Mononuclear cell (primary cell): ENCODE measurements around the gene PAIP1. TPM values are rescaled to one million over a fixed set of nuclear protein-coding genes. Genes with fewer than 3 reads are reported as not detected.
"Not testable (repeated sequence)": the region's sequence is repeated elsewhere in the genome, so short reads cannot be mapped to it uniquely, and the experiment has no call there.

Experiments used
- H3K27me3 ChIP-seq: 2 replicates; pipeline ENCODE4 v1.6.0; 2011; ENCODE audit warnings: low read length, control low read depth; ENCODE audit not compliant: insufficient read depth
- H3K4me1 ChIP-seq: 2 replicates; pipeline ENCODE4 v1.5.1; 2011; ENCODE audit warnings: mild to moderate bottlenecking, low read length, control low read depth; ENCODE audit not compliant: insufficient read depth
- H3K4me3 ChIP-seq: 2 replicates; pipeline ENCODE4 v1.5.1; 2011; ENCODE audit warnings: mild to moderate bottlenecking, low read length, moderate library complexity
- H3K9me3 ChIP-seq: 2 replicates; pipeline ENCODE4 v1.5.1; 2011; ENCODE audit warnings: low read depth, mild to moderate bottlenecking, control low read depth, low read length
- total RNA-seq: library from RNA; depleted of rRNA; stranded (reverse); fragments of >200 nt; gene quantifications from one replicate; pipeline ENCODE4 v1.2.3, GENCODE V29; 2012

PAIP1 gene
- 65.0 TPM for total RNA-seq

DNA sequence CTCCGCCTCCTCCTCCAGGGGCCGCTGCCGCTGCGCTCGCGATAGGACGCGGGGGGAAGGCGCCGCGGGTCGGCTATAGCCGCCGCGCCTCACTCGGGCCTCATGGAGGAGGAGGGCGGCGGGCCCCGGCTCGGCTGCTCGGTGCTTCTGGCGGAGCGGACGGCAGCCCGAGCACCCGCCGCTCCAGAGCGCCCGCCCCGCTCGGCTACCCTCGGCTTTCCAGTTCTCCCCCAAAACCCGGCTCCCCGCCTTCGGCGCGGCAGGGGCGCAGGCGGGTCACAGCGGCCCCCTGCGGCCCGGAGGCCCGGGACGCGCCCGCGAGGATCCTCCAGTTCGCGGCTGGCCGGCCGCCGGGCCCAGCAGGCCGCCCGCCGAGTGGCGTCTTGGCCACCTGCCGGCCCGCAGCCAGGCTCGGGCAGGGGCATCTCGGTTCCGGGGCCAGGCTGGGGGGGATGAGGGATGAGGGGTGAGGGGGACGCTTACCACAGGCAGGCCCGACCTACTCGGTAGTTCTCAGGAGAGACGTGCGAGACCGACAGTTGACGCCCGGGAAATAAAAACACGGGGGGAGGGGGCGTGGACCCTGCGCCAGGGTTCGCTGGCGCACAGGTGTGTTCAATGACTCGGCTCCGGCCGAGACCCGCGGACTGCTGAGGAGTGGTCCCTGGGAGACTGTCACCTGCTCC is at the start of gene PAIP1:
Gene PAIP1, minus strand, starts transcription at position 221 of the 686 bp plus-strand sequence. CDS start 231 bp downstream, outside the sequence.
- Histone ChIP-seq H3K9me3 (no peaks in the 10 kb centered on the region), H3K27me3 (no peaks in the 10 kb centered on the region), H3K4me1 (peaks cover 25% of the 10 kb centered on the region), H3K4me3 (peak within 1 kb of the TSS; percentile 64)

GRCh38 chr5:43606351-43606750 is 49.5 kb upstream of the PAIP1 start:
- Histone ChIP-seq H3K4me3 (no peak overlapping the region), H3K4me1 (peaks cover 20% of the 10 kb centered on the region), H3K9me3 (no peaks in the 10 kb centered on the region), H3K27me3 (no peaks in the 10 kb centered on the region)

- no peaks in the 10 kb centered on the region for H3K9me3 ChIP-seq
- H3K4me1 ChIP-seq = peaks cover 20% of the 10 kb centered on the region
- no peaks in the 10 kb centered on the region for H3K27me3 ChIP-seq
- H3K4me3 ChIP-seq = no peak overlapping the region
These were observed 47.8 kb upstream of the PAIP1 start for GRCh38 chr5:43604699-43605098.

DNA sequence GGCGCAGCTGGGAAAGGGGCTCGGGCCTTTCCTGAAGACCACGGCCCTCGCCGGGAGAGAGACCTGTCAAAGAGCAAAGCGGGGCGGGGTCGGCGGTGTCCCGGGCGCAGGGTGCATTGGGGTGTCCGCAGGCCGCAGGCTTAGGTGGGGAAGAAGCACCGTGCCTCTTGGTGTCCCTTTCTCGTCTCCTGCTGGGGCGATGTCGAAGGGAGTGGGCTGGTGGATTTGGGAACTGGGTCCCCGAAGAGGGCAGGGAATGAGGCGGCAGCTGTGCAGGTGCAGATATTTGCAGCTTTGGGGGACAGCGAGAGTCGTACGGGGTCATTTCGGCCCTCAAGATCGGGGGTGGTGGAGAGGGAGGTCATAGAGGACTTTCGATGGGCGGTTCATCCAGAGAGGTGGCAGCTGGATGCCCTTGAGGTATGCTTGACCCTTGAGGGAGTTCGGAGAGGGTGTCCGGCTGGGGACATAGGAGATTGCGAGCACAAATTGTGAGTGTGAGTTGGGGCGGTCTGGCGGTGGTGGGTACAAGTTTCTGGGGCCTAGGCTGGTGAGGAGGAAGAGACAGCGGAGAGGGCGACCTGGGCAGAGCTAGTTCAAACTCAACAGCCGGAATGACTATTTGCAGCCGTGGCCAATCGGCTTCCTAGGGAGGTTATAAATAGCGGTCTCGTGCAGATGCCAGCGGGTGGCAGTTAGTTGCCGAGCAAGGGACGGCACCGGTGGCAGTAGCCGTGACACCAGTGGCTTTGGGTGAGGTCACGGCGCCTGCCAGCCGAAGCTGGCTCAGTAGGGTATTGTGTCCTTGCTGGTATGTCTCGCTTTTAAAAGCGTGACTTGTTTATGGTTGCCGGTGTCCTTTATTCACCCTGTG is 46.7 kb upstream of the PAIP1 start:
- Histone ChIP-seq H3K4me1 (peaks cover 20% of the 10 kb centered on the region), H3K27me3 (no peaks in the 10 kb centered on the region), H3K9me3 (no peaks in the 10 kb centered on the region), H3K4me3 (peak overlapping the region; percentile 81)

DNA sequence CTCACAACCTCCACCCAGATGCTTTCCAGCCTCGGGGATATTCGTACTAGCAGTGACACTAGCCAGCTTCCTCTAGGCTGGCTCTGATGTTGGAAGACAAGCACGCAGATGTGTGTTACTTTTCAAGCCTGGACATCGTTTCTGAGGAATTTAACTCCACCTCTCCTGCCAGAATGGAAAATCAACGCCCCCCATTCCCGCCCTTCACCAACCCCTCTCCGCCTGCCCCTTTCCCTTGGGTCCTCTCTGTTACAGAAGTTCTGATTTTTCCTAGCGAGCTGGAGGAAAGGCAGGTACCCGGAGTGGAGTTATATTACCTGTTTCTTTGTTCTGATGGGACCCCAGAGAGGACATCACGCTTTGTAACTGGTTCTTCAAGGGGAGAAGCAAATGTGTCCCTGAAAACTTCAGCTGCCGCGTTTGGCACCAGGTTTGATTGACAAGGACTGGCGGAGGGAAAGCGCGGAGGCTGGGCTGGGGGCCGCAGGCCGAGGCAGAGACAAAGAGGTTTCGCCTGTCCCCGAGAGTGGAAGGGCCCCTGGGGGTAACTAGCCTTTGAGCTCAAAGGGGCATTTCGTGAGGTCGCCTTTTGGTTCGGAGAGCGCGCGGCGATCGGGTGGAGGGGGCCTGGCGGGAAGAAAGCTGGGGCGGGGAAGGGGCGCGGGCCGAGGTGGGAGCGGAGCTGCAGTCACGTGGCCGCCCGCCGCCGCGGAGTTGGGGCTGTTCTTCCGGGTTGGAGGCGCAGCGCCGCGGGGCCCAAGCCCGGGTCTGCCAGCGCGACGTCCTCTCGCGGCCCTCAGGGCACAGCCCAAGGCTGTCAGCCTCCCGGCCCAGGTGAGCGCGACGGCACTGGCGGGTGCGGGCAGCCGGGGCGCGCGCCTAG is 45.8 kb upstream of the PAIP1 start, which contains the start of gene NNT:
Gene NNT, plus strand, starts transcription at position 720 of the 883 bp plus-strand sequence. CDS start 6,016 bp downstream, outside the sequence.
- peaks cover 20% of the 10 kb centered on the region for H3K4me1 ChIP-seq
- H3K9me3 ChIP-seq = no peaks in the 10 kb centered on the region
- no peaks in the 10 kb centered on the region for H3K27me3 ChIP-seq
- H3K4me3 ChIP-seq = peak within 1 kb of the TSS; percentile 81

GRCh38 chr5:43601454-43602260 is 44.8 kb upstream of the PAIP1 start:
- no peaks in the 10 kb centered on the region for H3K27me3 ChIP-seq
- H3K9me3 ChIP-seq = no peaks in the 10 kb centered on the region
- H3K4me3 ChIP-seq = no peak overlapping the region
- H3K4me1 ChIP-seq = peaks cover 20% of the 10 kb centered on the region

DNA sequence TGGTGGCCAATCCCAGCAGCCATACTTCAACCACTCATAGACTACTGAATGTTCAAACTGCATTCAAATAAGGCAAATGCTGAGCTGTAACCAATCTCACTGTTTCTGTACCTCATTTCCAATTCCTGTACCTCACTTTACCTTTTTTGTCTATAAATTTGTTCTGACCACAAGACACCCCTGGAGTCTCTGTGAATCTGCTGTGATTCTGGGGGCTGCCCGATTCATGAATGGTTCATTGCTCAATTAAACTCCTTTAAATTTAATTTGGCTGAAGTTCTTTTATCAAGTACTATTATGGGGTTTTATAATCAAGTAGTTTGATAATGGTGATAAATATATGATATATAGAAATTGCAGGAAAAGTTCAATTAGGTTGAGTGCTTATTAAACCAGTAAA is 42.0 kb upstream of the PAIP1 start:
- H3K9me3 ChIP-seq, H3K4me3 ChIP-seq, H3K4me1 ChIP-seq, H3K27me3 ChIP-seq: not testable (repeated sequence)

- Histone ChIP-seq H3K27me3 (no peaks in the 10 kb centered on the region), H3K4me3 (no peak overlapping the region), H3K4me1 (peaks cover 11% of the 10 kb centered on the region), H3K9me3 (no peaks in the 10 kb centered on the region)
These were observed 35.5 kb upstream of the PAIP1 start for GRCh38 chr5:43592363-43592762.

- peaks cover 11% of the 10 kb centered on the region for H3K4me1 ChIP-seq
- H3K27me3 ChIP-seq = no peaks in the 10 kb centered on the region
- no peak overlapping the region for H3K4me3 ChIP-seq
- no peaks in the 10 kb centered on the region for H3K9me3 ChIP-seq
These were observed 33.8 kb upstream of the PAIP1 start for GRCh38 chr5:43590700-43591099.

- Histone ChIP-seq H3K4me1 (peaks cover 11% of the 10 kb centered on the region), H3K27me3 (no peaks in the 10 kb centered on the region), H3K4me3 (no peak overlapping the region), H3K9me3 (no peaks in the 10 kb centered on the region)
These were observed 32.4 kb upstream of the PAIP1 start for GRCh38 chr5:43589310-43589709.

- Histone ChIP-seq H3K9me3 (no peaks in the 10 kb centered on the region), H3K4me1 (peaks cover 11% of the 10 kb centered on the region), H3K27me3 (no peaks in the 10 kb centered on the region), H3K4me3 (no peak overlapping the region)
These were observed 32.0 kb upstream of the PAIP1 start for GRCh38 chr5:43588842-43589241.

GRCh38 chr5:43584166-43584699 is 27.4 kb upstream of the PAIP1 start:
- no peaks in the 10 kb centered on the region for H3K9me3 ChIP-seq
- no peaks in the 10 kb centered on the region for H3K27me3 ChIP-seq
- H3K4me1 ChIP-seq = no peaks in the 10 kb centered on the region
- H3K4me3 ChIP-seq = no peak overlapping the region

GRCh38 chr5:43583724-43584123 is 26.8 kb upstream of the PAIP1 start:
- Histone ChIP-seq H3K27me3 (no peaks in the 10 kb centered on the region), H3K4me3 (no peak overlapping the region), H3K4me1 (no peaks in the 10 kb centered on the region), H3K9me3 (no peaks in the 10 kb centered on the region)
